NT2/D1 (cell line): ENCODE measurements around the gene LBP.
"Not testable (repeated sequence)": the region's sequence is repeated elsewhere in the genome, so short reads cannot be mapped to it uniquely, and the experiment has no call there.

Experiments used
- DNase-seq: peaks from one replicate; pipeline ENCODE4 v3.0.0-alpha.2; 2011; ENCODE audit warnings: low read depth, low spot score
- H3K27me3 ChIP-seq: 2 replicates; pipeline ENCODE4 v1.6.0; 2011; ENCODE audit warnings: mild to moderate bottlenecking; ENCODE audit not compliant: insufficient read length, insufficient read depth
- H3K36me3 ChIP-seq: 2 replicates; pipeline ENCODE4 v1.6.1; 2011; ENCODE audit warnings: mild to moderate bottlenecking, low read length, mixed read lengths; ENCODE audit not compliant: insufficient read depth, insufficient read length
- H3K4me1 ChIP-seq: 2 replicates; pipeline ENCODE4 v1.5.1; 2011; ENCODE audit not compliant: insufficient read depth, insufficient read length
- H3K4me3 ChIP-seq: 2 replicates; pipeline ENCODE4 v1.5.1; 2011; ENCODE audit warnings: low read depth; ENCODE audit not compliant: insufficient read length
- H3K9ac ChIP-seq: 2 replicates; pipeline ENCODE4 v1.6.0; 2011; ENCODE audit warnings: low read depth; ENCODE audit not compliant: insufficient read length
- H3K9me3 ChIP-seq: 2 replicates; pipeline ENCODE4 v1.5.1; 2011; ENCODE audit warnings: mild to moderate bottlenecking, low read length; ENCODE audit not compliant: insufficient read depth
- SUZ12 ChIP-seq: IDR thresholded peaks from 2 replicates; pipeline ENCODE4 v1.6.1; 2011; ENCODE audit not compliant: insufficient read length, insufficient read depth; ENCODE audit errors: extremely low read depth
- YY1 ChIP-seq: IDR thresholded peaks from 2 replicates; pipeline ENCODE4 v1.6.1; 2011; ENCODE audit not compliant: insufficient read length, insufficient read depth
- ZNF274 ChIP-seq: IDR thresholded peaks from 2 replicates; pipeline ENCODE4 v1.6.1; 2011; ENCODE audit warnings: mild to moderate bottlenecking, low read depth, low read length

LBP gene

DNA sequence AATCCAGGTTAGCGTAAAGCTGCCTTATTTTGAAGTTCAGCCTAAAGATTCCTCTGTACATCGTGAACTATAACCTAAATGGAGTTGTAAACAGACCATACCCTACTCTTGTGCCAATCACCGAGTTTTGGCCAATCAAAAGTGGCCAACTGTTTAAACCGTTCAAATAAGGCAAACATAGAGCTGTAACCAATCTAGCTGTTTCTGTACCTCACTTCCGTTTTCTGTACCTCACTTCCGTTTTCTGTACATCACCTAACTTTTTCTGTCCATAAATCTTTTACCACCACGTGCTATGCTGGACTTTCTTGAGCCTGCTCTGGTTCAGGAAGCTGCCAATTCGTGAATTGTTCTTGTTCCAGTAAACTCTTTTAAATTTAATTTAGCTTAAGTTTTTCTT, 39.7 kb downstream of the LBP start:
- no peak overlapping the region for H3K9ac ChIP-seq

DNA sequence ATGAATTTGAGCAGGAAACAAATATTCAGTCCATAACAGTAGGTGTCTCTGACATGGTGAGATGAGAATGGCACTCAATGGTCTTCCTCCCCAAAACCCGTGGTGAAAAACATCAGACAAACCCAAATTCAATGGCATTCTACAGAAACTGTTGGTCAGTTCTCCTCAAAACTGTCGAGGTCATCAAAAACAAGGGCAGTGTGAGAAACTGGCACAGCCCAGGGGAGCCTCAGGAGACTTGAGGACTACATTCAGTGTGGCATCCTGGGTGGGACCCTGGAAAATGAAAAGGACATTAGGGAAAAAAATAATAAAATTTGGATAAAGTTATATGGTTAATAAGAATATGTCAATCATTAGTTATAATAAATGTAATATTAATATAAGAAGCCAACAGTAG, 40.6 kb downstream of the LBP start:
- no peaks in the 10 kb centered on the region for H3K9me3 ChIP-seq
- no peaks in the 10 kb centered on the region for H3K27me3 ChIP-seq
- no peak overlapping the region for H3K4me3 ChIP-seq
- H3K36me3 ChIP-seq, result no peaks in the 10 kb centered on the region
- no peak overlapping the region for H3K9ac ChIP-seq
- no peak for DNase-seq
- H3K4me1 ChIP-seq, result peaks cover 1% of the 10 kb centered on the region
- TF ChIP-seq SUZ12 (no peak), YY1 (no peak), ZNF274 (no peak)

More for the DNA sequence above, 39.7 kb downstream of the LBP start:
- DNase-seq, result no peak
- no peaks in the 10 kb centered on the region for H3K36me3 ChIP-seq
- peaks cover 1% of the 10 kb centered on the region for H3K4me1 ChIP-seq
- no peak overlapping the region for H3K4me3 ChIP-seq
- no peaks in the 10 kb centered on the region for H3K9me3 ChIP-seq
- H3K27me3 ChIP-seq, result no peaks in the 10 kb centered on the region
- no peak for TF ChIP-seq ZNF274

DNA sequence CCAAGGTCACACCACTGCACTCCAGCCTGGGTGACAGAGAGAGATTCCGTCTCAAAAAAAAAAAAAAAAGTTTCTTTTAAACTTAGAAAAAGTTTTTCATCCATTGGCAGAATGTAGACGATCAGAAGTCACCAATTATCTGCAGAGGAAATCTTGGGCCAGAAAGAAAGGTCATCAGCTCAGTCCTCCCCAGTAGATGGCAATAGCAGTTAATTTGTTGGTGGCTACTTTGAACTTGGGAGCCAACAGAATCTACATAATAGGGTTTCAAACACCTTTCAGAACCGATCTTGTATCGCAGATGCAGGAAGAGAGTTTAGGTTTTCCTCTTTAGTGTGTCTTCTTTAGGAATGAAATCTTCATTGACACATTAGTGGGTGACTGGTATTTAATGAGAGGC, 41.7 kb downstream of the LBP start:
- Histone ChIP-seq H3K9ac (no peak overlapping the region), H3K27me3 (no peaks in the 10 kb centered on the region), H3K4me3 (no peak overlapping the region), H3K36me3 (no peaks in the 10 kb centered on the region), H3K4me1 (no peaks in the 10 kb centered on the region), H3K9me3 (no peaks in the 10 kb centered on the region)
- TF ChIP-seq SUZ12, result no peak
- TF ChIP-seq ZNF274, result no peak
- TF ChIP-seq YY1, result no peak
- DNase-seq, result no peak

DNA sequence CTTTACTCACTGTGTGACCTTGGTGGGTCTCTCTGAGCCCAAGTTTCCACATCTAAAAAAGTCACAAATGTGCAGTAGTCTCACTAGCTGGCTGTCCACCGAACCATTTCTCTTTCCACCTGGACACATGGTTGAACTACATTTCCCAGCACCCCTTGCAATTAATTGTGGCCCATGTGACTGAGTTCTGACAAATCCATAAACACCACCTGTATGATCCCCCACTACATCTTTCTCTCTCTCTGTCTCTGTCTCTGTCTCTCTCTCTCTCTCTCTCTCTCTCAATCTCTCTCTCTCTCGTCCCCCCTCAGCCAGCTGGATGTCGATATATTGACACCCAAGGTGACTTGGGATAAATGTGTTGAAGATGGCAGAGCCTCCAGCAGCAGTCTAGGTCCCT, 46.1 kb downstream of the LBP start:
- no peak for DNase-seq
- TF ChIP-seq YY1 (no peak), ZNF274 (no peak), SUZ12 (no peak)
- H3K4me1 ChIP-seq, result no peaks in the 10 kb centered on the region
- H3K4me3 ChIP-seq, result no peak overlapping the region
- no peaks in the 10 kb centered on the region for H3K36me3 ChIP-seq
- no peaks in the 10 kb centered on the region for H3K27me3 ChIP-seq
- H3K9ac ChIP-seq, result no peak overlapping the region
- H3K9me3 ChIP-seq, result no peaks in the 10 kb centered on the region

DNA sequence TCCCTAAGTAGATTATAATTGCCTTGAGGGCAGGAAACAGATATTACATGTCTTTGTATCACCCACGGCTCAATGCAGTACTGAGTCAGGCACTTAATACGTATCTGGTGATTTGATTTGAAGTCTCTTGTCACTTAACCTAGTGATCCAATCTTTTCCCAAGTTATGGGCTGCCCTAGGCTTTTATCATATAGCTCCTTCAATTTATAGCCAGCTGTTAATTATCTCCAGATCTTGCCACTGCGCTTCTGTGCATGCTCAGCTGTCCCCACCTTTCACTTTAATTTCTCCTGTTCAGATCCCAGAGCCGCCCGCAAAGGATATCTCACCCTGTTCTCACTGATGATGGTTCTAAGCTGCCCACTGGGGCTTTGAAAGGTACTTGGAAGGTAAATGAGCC, 47.0 kb downstream of the LBP start:
- Histone ChIP-seq H3K9ac (no peak overlapping the region), H3K9me3 (no peaks in the 10 kb centered on the region), H3K4me3 (no peak overlapping the region), H3K27me3 (no peaks in the 10 kb centered on the region), H3K36me3 (no peaks in the 10 kb centered on the region), H3K4me1 (no peaks in the 10 kb centered on the region)
- TF ChIP-seq ZNF274 (no peak), YY1 (no peak), SUZ12 (no peak)
- DNase-seq, result no peak

DNA sequence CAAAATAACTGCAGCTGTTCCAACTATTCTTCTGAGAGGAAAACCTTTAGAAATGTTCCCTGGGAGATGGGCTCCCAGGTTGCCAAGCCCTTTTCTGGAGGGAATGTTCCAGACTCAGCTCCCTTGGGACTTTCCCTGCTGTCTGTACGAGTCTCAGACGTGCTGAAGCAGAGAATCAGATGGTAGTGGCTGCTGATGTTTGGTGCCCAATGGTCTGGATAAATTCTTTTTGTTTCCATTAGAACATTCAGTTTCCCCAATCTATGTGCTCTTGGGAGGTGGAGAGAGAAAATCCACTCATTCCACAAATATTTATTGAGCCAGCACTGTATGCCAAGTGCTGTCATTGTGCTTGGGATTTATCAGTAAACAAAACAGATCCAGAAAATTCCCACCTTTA, 48.9 kb downstream of the LBP start:
- Histone ChIP-seq H3K9me3 (no peaks in the 10 kb centered on the region), H3K4me3 (no peak overlapping the region), H3K4me1 (no peaks in the 10 kb centered on the region), H3K36me3 (no peaks in the 10 kb centered on the region), H3K27me3 (no peaks in the 10 kb centered on the region), H3K9ac (no peak overlapping the region)
- DNase-seq, result no peak
- TF ChIP-seq ZNF274 (no peak), SUZ12 (no peak), YY1 (no peak)

DNA sequence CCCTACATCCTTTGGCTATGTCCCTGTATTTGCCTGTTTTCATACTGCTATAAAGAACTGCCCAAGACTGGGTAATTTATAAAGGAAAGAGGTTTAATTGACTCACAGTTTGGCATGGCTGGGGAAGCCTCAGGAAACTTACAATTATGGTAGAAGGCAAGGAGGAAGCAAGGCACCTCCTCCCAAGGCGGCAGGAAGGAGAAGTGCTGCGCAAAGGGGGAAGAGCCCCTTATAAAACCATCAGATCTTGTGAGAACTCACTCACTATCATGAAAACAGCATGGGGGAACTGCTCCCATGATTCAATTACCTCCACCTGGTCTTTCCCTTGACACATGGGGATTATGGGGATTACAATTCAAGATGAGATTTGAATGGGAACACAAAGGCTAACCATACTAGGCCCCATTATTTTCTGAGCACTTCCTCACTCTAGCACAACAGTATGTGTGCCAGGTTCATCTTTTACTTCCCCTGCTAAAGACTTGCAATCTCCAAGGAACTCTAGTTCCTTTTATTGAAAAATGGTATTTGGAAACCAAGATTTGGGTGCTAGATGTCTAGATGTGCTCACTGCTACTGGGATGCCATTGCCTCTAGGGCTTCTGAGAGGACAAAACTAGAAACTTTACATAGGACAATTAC, 49.6 kb downstream of the LBP start:
- not testable (repeated sequence) for H3K9me3 ChIP-seq, DNase-seq, H3K4me3 ChIP-seq, H3K9ac ChIP-seq, H3K36me3 ChIP-seq, H3K4me1 ChIP-seq, H3K27me3 ChIP-seq

DNA sequence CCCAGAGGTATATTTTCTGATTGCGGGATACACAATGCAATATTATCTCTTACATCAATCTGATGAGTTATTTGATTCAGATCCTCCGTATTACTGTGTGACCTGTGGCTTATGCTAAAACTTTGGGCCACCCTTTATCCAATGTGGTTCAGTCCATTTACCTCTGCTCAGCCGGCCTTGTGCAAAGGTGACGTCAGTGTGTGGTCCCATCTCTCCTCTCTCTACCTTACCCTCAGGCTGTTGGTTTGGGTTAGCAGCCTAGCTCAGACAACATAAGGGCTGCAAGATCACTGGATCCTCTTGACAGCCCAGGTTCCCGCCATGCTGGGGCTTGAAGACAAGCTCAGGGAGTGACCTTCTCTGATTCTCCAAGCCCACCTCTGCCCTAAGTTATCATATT, 55.8 kb downstream of the LBP start:
- H3K9me3 ChIP-seq, result peaks cover 26% of the 10 kb centered on the region
- no peak overlapping the region for H3K9ac ChIP-seq
- DNase-seq, result no peak
- no peaks in the 10 kb centered on the region for H3K27me3 ChIP-seq
- no peak overlapping the region for H3K4me3 ChIP-seq
- no peak for TF ChIP-seq YY1
- no peak for TF ChIP-seq SUZ12
- no peak for TF ChIP-seq ZNF274
- no peaks in the 10 kb centered on the region for H3K36me3 ChIP-seq
- no peaks in the 10 kb centered on the region for H3K4me1 ChIP-seq
